DND-41 (cell line): ENCODE data around the gene FAM83B.
"Not testable (repeated sequence)": the region's sequence is repeated elsewhere in the genome, so short reads cannot be mapped to it uniquely, and the experiment has no call there.

ENCODE experiments used
- ATAC-seq: fragments of 200-7000 bp; cut with Tn5 transposase; 3 replicates; pipeline ENCODE4 v1.9.1; 2021; ENCODE audit warnings: low read depth; ENCODE audit not compliant: insufficient read depth
- DNase-seq: peaks from one replicate; pipeline ENCODE4 v3.0.0-alpha.2; 2020
- H2AFZ ChIP-seq: 2 replicates; pipeline ENCODE4 v1.6.0; 2012; ENCODE audit warnings: low read depth, low read length
- H3K27ac ChIP-seq: 2 replicates; pipeline ENCODE4 v1.5.1; 2012; ENCODE audit warnings: low read length, inconsistent platforms
- H3K27me3 ChIP-seq: fragments of 200-600 bp; sonication (generic); 2 replicates; pipeline ENCODE4 v1.6.0; 2012; ENCODE audit warnings: low read length, mild to moderate bottlenecking, inconsistent platforms; ENCODE audit not compliant: insufficient read depth, poor library complexity
- H3K36me3 ChIP-seq: 2 replicates; pipeline ENCODE4 v1.5.1; 2012; ENCODE audit warnings: low read length, inconsistent platforms; ENCODE audit not compliant: insufficient read depth
- H3K4me1 ChIP-seq: 2 replicates; pipeline ENCODE4 v1.5.1; 2012; ENCODE audit warnings: mild to moderate bottlenecking, low read length; ENCODE audit not compliant: insufficient read depth
- H3K4me2 ChIP-seq: 2 replicates; pipeline ENCODE4 v1.6.0; 2012; ENCODE audit warnings: mild to moderate bottlenecking, moderate library complexity, low read length, inconsistent platforms; ENCODE audit not compliant: insufficient read depth
- H3K4me3 ChIP-seq, 2 experiments: fragments of 200-600 bp in 1 of 2; shearing (Covaris generic) in 1 of 2; 2 replicates each; pipeline ENCODE4 v1.5.1; 2012 to 2016; ENCODE audit warnings: inconsistent platforms in 2 of 2, low read length in 2 of 2, mild to moderate bottlenecking in 2 of 2, low read depth in 1 of 2, moderate library complexity in 1 of 2
- H3K79me2 ChIP-seq: 2 replicates; pipeline ENCODE4 v1.6.0; 2012; ENCODE audit warnings: low read length, inconsistent platforms; ENCODE audit not compliant: insufficient read depth
- H3K9ac ChIP-seq: 2 replicates; pipeline ENCODE4 v1.6.0; 2012; ENCODE audit warnings: low read depth, mild to moderate bottlenecking, inconsistent platforms, low read length, moderate library complexity
- H3K9me3 ChIP-seq: 2 replicates; pipeline ENCODE4 v1.5.1; 2012; ENCODE audit warnings: low read length, moderate library complexity, mild to moderate bottlenecking, inconsistent platforms; ENCODE audit not compliant: insufficient read depth, severe bottlenecking
- H4K20me1 ChIP-seq: 2 replicates; pipeline ENCODE4 v1.6.0; 2012; ENCODE audit warnings: low read length; ENCODE audit not compliant: insufficient read depth
- CTCF ChIP-seq: IDR thresholded peaks from 2 replicates; pipeline ENCODE4 v1.5.1; 2012; ENCODE audit warnings: borderline replicate concordance, low read length, moderate library complexity, mild to moderate bottlenecking; ENCODE audit not compliant: poor library complexity, severe bottlenecking; ENCODE audit errors: extremely low read depth
- EZH2 ChIP-seq: IDR thresholded peaks from 3 replicates; pipeline ENCODE4 v1.6.1; 2012; ENCODE audit warnings: borderline replicate concordance, low read depth, mild to moderate bottlenecking, moderate library complexity, low read length, inconsistent platforms; ENCODE audit not compliant: severe bottlenecking

The FAM83B gene

GRCh38 chr6:54879188-54879985, 32.8 kb downstream of the FAM83B start:
- Histone ChIP-seq H3K79me2 (no peaks in the 10 kb centered on the region), H3K4me1 (no peaks in the 10 kb centered on the region), H3K36me3 (no peaks in the 10 kb centered on the region), H4K20me1 (no peaks in the 10 kb centered on the region), H3K9me3 (no peaks in the 10 kb centered on the region), H3K4me2 (no peak overlapping the region), H3K27me3 (no peaks in the 10 kb centered on the region), H3K27ac (no peak overlapping the region), H2AFZ (no peak overlapping the region), H3K9ac (no peak overlapping the region), H3K4me3 (no peak overlapping the region)
- ATAC-seq (no peak), DNase-seq (no peak)
- no peak for TF ChIP-seq EZH2
- TF ChIP-seq CTCF = no peak

- Histone ChIP-seq H3K9ac (no peak overlapping the region), H3K36me3 (no peaks in the 10 kb centered on the region), H3K79me2 (no peaks in the 10 kb centered on the region), H3K4me1 (no peaks in the 10 kb centered on the region), H3K9me3 (no peaks in the 10 kb centered on the region), H3K27me3 (no peaks in the 10 kb centered on the region), H3K4me3 (no peak overlapping the region), H3K4me2 (no peak overlapping the region), H4K20me1 (no peaks in the 10 kb centered on the region), H3K27ac (no peak overlapping the region), H2AFZ (no peak overlapping the region)
- no peak for TF ChIP-seq EZH2
- TF ChIP-seq CTCF = no peak
- DNase-seq = no peak
- ATAC-seq = no peak
These were observed 34.6 kb downstream of the FAM83B start for GRCh38 chr6:54881067-54881730.

- not testable (repeated sequence) for H3K9me3 ChIP-seq, H4K20me1 ChIP-seq, H3K79me2 ChIP-seq, H3K9ac ChIP-seq, H3K36me3 ChIP-seq, H3K4me3 ChIP-seq, H3K4me2 ChIP-seq, DNase-seq, ATAC-seq, H2AFZ ChIP-seq, H3K4me1 ChIP-seq, H3K27ac ChIP-seq, H3K27me3 ChIP-seq
These were observed 35.3 kb downstream of the FAM83B start for GRCh38 chr6:54881891-54882290.

- no peaks in the 10 kb centered on the region for H3K36me3 ChIP-seq
- H3K27me3 ChIP-seq = no peaks in the 10 kb centered on the region
- H3K9ac ChIP-seq = no peak overlapping the region
- no peaks in the 10 kb centered on the region for H4K20me1 ChIP-seq
- TF ChIP-seq EZH2 (no peak), CTCF (no peak)
- ATAC-seq = no peak
- no peak for DNase-seq
- no peaks in the 10 kb centered on the region for H3K9me3 ChIP-seq
- H3K4me3 ChIP-seq = no peak overlapping the region
- H3K27ac ChIP-seq = no peak overlapping the region
- no peaks in the 10 kb centered on the region for H3K4me1 ChIP-seq
- H3K4me2 ChIP-seq = no peak overlapping the region
- H3K79me2 ChIP-seq = no peaks in the 10 kb centered on the region
- no peak overlapping the region for H2AFZ ChIP-seq
These were observed 40.5 kb downstream of the FAM83B start for GRCh38 chr6:54886932-54887584.
